ENCODE results near the gene UNC80. TPM values are rescaled to one million over a fixed set of nuclear protein-coding genes. Genes with fewer than 3 reads are reported as not detected.

The UNC80 gene
- 1 to 10 TPM in 1 of 4 donors, under 1 TPM in 3; under 0.01 to 3.0 (median 0.45) TPM for total RNA-seq

- intact Hi-C loops (cut with DNase I; ENCODE audit: low total_unique reads): no loop called here
- Histone ChIP-seq H3K9me3 (no peaks in the 10 kb centered on the region), H3K4me1 (no peaks in the 10 kb centered on the region), H3K27ac (no peak within 1 kb of the TSS), H3K4me3 (peak within 1 kb of the TSS in 1 of 2 donors; percentile 11), H3K36me3 (no peaks in the 10 kb centered on the region), H3K27me3 (peaks cover 0 to 6% of the 10 kb centered on the region in 2 donors)
- DNase-seq: peak in 1 of 2 donors; percentile 37
- no peak for TF ChIP-seq POLR2A (IDR thresholded peaks at IDR 0.05)
- TF ChIP-seq CTCF (IDR thresholded peaks at IDR 0.05): no peak
Observed at GRCh38 chr2:209771474-209772289, at the start of gene UNC80. UNC80 (plus strand) TSS chr2:209771832; CDS start chr2:209772073, 241 bp downstream.

GRCh38 chr2:209726311-209726710, 45.3 kb upstream of the UNC80 start:
- Histone ChIP-seq H3K27me3 (no peaks in the 10 kb centered on the region), H3K4me3 (no peak overlapping the region), H3K27ac (no peak overlapping the region), H3K36me3 (no peaks in the 10 kb centered on the region), H3K4me1 (no peaks in the 10 kb centered on the region), H3K9me3 (no peaks in the 10 kb centered on the region)
- no peak for DNase-seq
- TF ChIP-seq CTCF (IDR thresholded peaks at IDR 0.05) (no peak), POLR2A (IDR thresholded peaks at IDR 0.05) (no peak)
- intact Hi-C loops (cut with DNase I; ENCODE audit: low total_unique reads): no loop called here

- H3K9me3 ChIP-seq: no peaks in the 10 kb centered on the region
- no peaks in the 10 kb centered on the region for H3K27me3 ChIP-seq
- H3K4me1 ChIP-seq: no peaks in the 10 kb centered on the region
- TF ChIP-seq POLR2A (IDR thresholded peaks at IDR 0.05) (no peak), CTCF (IDR thresholded peaks at IDR 0.05) (no peak)
- no peak for DNase-seq
- intact Hi-C loops (cut with DNase I; ENCODE audit: low total_unique reads): no loop called here
- H3K27ac ChIP-seq: no peak overlapping the region
- H3K36me3 ChIP-seq: no peaks in the 10 kb centered on the region
- no peak overlapping the region for H3K4me3 ChIP-seq
Observed at GRCh38 chr2:209727077-209727476, 44.6 kb upstream of the UNC80 start.

- DNase-seq: no peak
- Histone ChIP-seq H3K4me1 (no peaks in the 10 kb centered on the region), H3K4me3 (no peak overlapping the region), H3K27ac (no peak overlapping the region), H3K36me3 (no peaks in the 10 kb centered on the region), H3K9me3 (no peaks in the 10 kb centered on the region), H3K27me3 (no peaks in the 10 kb centered on the region)
- TF ChIP-seq CTCF (IDR thresholded peaks at IDR 0.05): no peak
- TF ChIP-seq POLR2A (IDR thresholded peaks at IDR 0.05): no peak
- intact Hi-C loops (cut with DNase I; ENCODE audit: low total_unique reads): no loop called here
Observed at GRCh38 chr2:209734805-209735204, 36.8 kb upstream of the UNC80 start.

GRCh38 chr2:209741953-209742352, 29.7 kb upstream of the UNC80 start:
- Histone ChIP-seq H3K27me3 (no peaks in the 10 kb centered on the region), H3K36me3 (no peaks in the 10 kb centered on the region), H3K9me3 (no peaks in the 10 kb centered on the region), H3K27ac (no peak overlapping the region), H3K4me1 (no peaks in the 10 kb centered on the region), H3K4me3 (no peak overlapping the region)
- no peak for DNase-seq
- intact Hi-C loops (cut with DNase I; ENCODE audit: low total_unique reads): no loop called here
- TF ChIP-seq POLR2A (IDR thresholded peaks at IDR 0.05) (no peak), CTCF (IDR thresholded peaks at IDR 0.05) (no peak)
